Stimulated activated CD4-positive, alpha-beta T cell treated with anti-CD3 and anti-CD28 coated beads, Interleukin-4, amount 100 ng/mL, for 1 hour (primary cell): ENCODE data around the gene SLC16A3.

Source experiments
- DNase-seq: peaks from one replicate; pipeline ENCODE4 v3.0.0-alpha.2; 2020

The SLC16A3 gene

GRCh38 chr17:82269882-82270500, 41.1 kb downstream of the SLC16A3 start:
- no peak for DNase-seq

DNA sequence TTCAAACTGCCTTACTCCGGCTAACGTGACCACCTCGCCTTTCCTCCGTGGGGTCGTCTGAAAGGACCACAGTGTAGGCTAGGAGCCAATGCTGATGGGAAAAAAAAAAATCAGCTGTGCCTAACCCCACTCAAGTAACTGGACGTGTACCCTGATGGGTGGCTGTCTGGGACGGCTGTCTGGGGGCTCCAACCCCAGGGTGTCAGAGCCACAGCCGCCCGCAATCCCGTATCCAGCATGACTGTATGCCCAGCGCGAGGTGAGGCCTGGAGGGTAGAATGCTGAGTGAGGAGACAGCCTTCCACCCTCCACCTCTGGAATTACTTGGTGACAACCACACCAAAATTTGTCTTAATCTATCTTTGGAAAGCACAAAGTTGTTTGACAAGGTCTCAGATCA, 41.8 kb downstream of the SLC16A3 start:
- DNase-seq: no peak

- no peak for DNase-seq
Measured at GRCh38 chr17:82271401-82271800, 42.6 kb downstream of the SLC16A3 start.

- DNase-seq: peak; percentile 43
Measured at GRCh38 chr17:82272495-82273326, 43.9 kb downstream of the SLC16A3 start.

- peak; percentile 94 for DNase-seq
Measured at GRCh38 chr17:82273327-82274133, 44.7 kb downstream of the SLC16A3 start, which contains the start of gene CSNK1D. TSS of gene CSNK1D (minus strand) at chr17:82273700. CDS start at chr17:82273381, 319 bp downstream.

DNA sequence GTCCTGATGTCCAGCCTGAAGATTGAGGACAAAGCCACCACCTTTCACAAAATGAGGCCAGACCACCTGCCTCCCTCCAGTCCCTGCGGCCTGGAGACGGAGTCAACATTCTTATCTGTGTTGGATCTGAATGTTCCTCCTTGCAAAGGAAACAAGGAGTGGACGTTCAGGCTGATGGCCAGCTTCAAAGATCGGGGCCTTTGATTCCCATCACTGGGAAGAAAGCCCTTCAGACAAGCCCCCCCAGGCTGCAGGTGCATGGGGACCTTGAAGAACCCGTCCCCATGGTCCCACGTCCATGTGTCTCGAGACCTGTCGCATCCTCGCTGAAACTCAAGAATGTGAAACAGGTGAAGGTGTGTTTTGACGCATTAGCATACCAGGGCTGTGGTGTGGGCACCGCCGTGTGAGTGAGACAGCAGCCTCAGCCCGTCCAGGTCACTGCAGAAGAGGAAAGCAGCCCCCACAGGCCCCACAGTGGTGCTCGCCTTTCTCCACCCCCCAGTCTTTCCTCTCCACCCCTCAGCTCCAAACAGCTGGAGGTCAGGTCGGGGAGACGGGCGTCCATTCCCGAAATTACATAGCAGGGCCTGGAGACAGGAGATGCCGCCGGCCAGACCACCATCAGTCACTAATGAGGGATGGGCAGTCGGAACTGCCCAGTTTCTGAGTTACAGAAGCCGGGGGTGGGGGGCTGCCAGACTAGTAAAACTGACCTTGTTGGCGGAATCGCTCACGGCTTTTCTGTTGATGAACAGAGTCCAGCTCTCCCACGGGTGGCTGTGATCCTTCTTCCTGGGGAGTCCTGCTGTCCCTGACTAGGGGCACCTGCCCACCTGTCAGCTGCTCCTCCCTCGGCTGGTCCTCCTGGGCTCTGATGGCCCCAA, 45.5 kb downstream of the SLC16A3 start:
- DNase-seq: no peak

- DNase-seq: no peak
Measured at GRCh38 chr17:82275326-82275725, 46.5 kb downstream of the SLC16A3 start.

- DNase-seq: no peak
Measured at GRCh38 chr17:82276938-82277337, 48.1 kb downstream of the SLC16A3 start.

DNA sequence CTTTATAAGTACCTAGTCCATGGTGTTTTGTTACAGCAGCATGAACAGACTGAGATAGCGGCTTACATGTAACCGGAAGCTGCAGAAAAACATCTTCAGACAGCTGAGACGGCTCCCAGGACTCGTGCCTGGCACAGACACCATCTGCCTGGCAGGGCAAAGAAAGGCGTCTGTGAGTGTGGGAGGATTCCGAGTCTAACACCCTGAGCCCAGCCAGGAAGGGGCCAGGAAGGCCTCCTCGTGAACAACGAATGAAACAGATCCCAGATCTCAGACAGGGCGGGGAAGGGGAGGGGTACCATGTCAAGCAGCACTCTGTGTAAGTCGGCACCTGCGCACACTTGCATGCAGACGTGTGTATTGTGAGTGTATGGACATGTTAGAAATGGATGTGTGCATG, 49.0 kb downstream of the SLC16A3 start:
- DNase-seq: no peak

DNA sequence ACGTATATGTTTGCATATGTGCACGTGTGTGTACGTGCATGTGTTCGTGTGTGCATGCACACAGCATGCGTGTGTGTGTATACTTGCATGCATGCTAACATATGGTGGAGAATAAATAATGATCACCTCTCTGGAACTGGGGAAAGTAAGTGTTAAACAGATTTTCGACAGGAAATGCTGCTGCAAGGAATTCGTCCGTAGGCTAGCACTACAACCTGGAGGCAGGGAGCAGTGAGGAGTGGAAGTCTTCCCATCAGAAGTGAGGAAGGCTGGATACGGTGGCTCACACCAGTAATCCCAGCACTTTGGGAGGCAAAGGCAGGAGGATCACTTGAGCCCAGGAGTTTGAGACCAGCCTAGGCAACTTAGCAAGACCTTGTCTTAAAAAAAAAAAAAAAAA, 49.5 kb downstream of the SLC16A3 start:
- DNase-seq: no peak

DNA sequence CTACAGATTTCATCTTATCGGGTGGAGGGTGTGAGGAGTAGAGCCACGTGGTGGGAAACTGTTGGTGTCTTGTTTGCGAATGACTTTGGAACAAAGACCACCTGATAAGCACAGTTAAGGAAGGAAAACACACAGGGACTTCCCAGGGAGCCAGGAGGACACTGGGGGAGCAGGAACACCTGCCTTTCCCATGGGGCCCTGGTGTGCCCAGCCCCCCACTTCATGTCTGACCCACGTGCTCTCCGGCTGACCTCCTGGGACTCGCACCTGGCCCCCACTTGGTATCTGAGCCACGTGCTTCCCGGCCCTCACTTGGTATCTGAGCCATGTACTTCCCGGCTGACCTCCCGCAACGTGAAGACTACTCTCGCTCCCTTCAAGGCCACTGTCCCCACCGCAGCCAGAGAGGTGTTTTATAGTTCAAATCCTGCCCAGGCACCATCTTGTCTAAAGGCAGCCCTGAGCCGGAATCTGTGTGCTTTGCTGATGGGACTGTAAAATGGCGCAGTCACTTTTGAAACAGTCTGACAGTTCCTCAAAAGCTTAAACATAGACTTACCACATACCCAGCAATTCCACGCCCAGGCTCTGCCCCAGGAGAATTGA, 50.0 kb downstream of the SLC16A3 start:
- no peak for DNase-seq

- DNase-seq: no peak
Measured at GRCh38 chr17:82280537-82280936, 51.7 kb downstream of the SLC16A3 start.

DNA sequence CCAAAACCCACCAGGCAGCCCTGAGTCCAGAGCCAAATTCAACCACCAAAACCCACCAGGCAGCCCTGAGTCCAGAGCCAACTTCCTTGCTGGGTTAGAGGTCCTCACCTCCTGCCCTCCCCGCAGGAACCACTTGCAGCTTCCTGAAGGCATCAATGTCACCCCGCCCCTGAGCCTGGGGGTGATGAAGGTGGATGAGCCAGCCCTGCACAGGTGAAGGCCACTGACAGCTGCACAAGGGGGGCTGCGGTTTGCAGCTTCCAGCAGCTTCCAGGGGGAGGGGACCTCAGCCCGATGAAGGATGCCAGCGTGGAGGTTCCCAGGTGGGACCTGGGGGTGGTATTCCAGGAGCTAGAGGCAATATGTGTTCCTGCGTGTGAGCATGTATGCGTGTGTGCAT, 52.2 kb downstream of the SLC16A3 start:
- no peak for DNase-seq

GRCh38 chr17:82281502-82282238, 52.8 kb downstream of the SLC16A3 start:
- peak; percentile 60 for DNase-seq

DNA sequence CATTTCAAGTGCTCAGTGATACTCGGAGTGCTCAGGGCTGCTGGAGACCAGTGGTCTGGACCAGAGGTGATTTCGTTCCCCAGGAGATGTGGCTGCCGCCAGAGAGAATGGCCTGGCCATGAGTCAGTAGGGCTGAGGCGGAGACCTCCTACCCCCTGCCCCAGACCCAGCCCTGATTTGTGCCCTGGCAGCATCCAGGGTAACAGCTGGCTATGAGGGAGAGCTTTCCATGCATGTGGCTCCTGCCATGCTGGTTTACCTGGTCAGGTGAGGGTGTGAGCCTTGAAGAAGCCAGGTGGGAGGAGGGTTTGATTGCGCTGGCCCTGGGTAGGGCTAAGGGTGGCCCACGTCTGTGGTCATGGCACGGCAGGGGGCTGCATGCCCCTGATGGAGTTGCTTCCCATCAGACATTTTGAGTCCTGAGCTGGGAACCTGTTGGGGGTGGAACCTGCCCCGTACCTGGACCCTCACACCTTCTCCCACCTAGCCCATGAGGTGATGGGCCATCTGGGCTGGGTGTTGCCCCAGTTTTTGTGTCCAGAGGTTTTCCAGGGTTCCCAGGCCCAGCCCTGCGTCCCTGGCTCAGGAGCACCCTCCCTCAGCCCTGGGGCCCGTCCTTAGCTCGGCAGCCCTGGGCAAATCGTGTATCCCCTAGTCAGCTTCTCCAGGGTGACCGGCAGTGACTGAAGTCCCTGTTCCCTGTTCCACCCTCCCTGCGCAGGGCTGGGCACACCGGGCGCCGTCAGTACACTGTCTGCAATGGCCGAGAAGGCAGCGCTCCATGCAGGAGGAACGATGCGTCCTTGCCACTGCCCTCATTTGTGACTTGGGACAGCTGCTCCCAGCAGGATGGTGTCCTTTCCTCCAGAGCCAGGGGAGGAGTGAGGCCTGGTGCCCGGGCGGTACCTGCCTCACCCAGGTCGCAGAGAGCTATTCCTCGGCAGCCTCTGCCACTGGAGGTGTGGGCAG, 53.7 kb downstream of the SLC16A3 start:
- DNase-seq: no peak

DNA sequence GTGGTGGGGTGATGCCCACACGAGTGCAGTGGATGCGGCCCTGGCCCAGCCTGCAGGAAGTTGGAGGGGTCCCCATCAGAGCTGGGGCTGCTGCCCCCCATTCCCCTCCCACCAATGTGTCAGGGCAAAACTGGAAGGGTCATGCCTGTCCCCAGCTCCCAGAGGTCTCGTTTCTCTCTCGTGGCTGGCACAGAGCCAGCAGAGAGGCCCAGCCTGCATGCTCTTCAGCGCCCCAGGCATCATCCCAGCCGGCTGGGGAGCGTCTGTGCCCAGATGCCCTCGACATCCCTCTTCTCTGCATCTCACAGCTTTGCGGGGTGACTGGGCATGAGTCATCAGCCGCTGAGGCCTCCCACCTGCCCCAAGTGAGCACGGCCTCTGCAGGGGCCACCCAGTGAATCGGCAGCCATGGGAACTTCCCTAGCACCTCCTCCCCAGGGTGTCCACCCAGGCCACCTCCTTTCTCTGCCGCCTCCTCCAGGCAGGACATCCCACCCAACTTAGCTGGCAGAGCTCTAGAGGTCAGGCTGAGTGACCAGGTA, 54.4 kb downstream of the SLC16A3 start:
- peak; percentile 53 for DNase-seq

- DNase-seq: no peak
Measured at GRCh38 chr17:82285141-82285540, 56.3 kb downstream of the SLC16A3 start.

GRCh38 chr17:82287013-82287867, 58.4 kb downstream of the SLC16A3 start:
- no peak for DNase-seq
